Neural cell (in vitro differentiated cells): ENCODE results near the gene GALNT10. TPM values are rescaled to one million over a fixed set of nuclear protein-coding genes. Genes with fewer than 3 reads are reported as not detected.

Source experiments
- H2AFZ ChIP-seq: fragments of 200-600, 300-800 bp; sonication (generic), shearing (Covaris generic); 2 replicates; pipeline ENCODE4 v1.6.0; 2014; ENCODE audit warnings: low read depth, mild to moderate bottlenecking, antibody characterized with exemption, low read length, moderate library complexity
- H3F3A ChIP-seq: fragments of 200-600 bp; shearing (Covaris generic); 2 replicates; pipeline ENCODE4 v1.6.1; 2016; ENCODE audit warnings: mild to moderate bottlenecking, moderate library complexity, mixed read lengths, antibody characterized with exemption, low read length; ENCODE audit not compliant: insufficient read depth, poor library complexity, severe bottlenecking
- H3K27ac ChIP-seq: fragments of 200-600, 300-800 bp; sonication (generic), shearing (Covaris generic); 2 replicates; pipeline ENCODE4 v1.5.1; 2014; ENCODE audit warnings: mild to moderate bottlenecking, low read length, moderate library complexity
- H3K27me3 ChIP-seq: fragments of 300-800, 200-600 bp; sonication (generic), shearing (Covaris generic); 2 replicates; pipeline ENCODE4 v1.6.0; 2014; ENCODE audit warnings: mild to moderate bottlenecking, low read depth, low read length, moderate library complexity; ENCODE audit not compliant: insufficient read depth
- H3K36me3 ChIP-seq: fragments of 300-800, 200-600 bp; sonication (generic), shearing (Covaris generic); 2 replicates; pipeline ENCODE4 v1.5.1; 2014; ENCODE audit warnings: mild to moderate bottlenecking, antibody characterized with exemption, low read length, moderate library complexity; ENCODE audit not compliant: insufficient read depth
- H3K4me2 ChIP-seq: fragments of 300-800, 200-600 bp; sonication (generic), shearing (Covaris generic); 2 replicates; pipeline ENCODE4 v1.6.0; 2014; ENCODE audit warnings: mild to moderate bottlenecking, low read length
- H3K4me3 ChIP-seq: fragments of 300-800, 200-600 bp; sonication (generic), shearing (Covaris generic); 2 replicates; pipeline ENCODE4 v1.5.1; 2014; ENCODE audit warnings: mild to moderate bottlenecking, low read length, moderate library complexity
- H3K79me2 ChIP-seq: fragments of 200-600 bp; shearing (Covaris generic); replicated peaks from 2 replicates; pipeline ENCODE4 v1.6.0; 2014; ENCODE audit warnings: mild to moderate bottlenecking, low read length, moderate library complexity; ENCODE audit not compliant: insufficient read depth
- H3K9ac ChIP-seq: fragments of 300-800, 200-600 bp; sonication (generic), shearing (Covaris generic); 2 replicates; pipeline ENCODE4 v1.6.1; 2016; ENCODE audit warnings: mild to moderate bottlenecking, low read length, mixed read lengths
- H3K9me2 ChIP-seq: fragments of 200-600 bp; shearing (Covaris generic); 2 replicates; pipeline ENCODE4 v1.6.1; 2016; ENCODE audit warnings: mild to moderate bottlenecking, low read length, mixed read lengths; ENCODE audit not compliant: insufficient read depth
- H3K9me3 ChIP-seq: fragments of 200-600, 300-800 bp; sonication (generic), shearing (Covaris generic); 2 replicates; pipeline ENCODE4 v1.6.1; 2016; ENCODE audit warnings: mild to moderate bottlenecking, mixed run types, low read length, moderate library complexity, mixed read lengths
- H4K20me1 ChIP-seq: fragments of 200-600 bp; shearing (Covaris generic); 2 replicates; pipeline ENCODE4 v1.6.1; 2016; ENCODE audit warnings: mild to moderate bottlenecking, mixed run types; ENCODE audit not compliant: insufficient read depth
- EP300 ChIP-seq: fragments of 450-650 bp; conservative IDR thresholded peaks from 2 replicates; pipeline ENCODE4 v1.6.1; 2014; ENCODE audit warnings: antibody characterized with exemption, mild to moderate bottlenecking, moderate library complexity; ENCODE audit not compliant: poor library complexity, severe bottlenecking
- EZH2 ChIP-seq: fragments of 200-600, 300-800 bp; shearing (Covaris generic), sonication (generic); IDR thresholded peaks from 2 replicates; pipeline ENCODE4 v1.6.1; 2014; ENCODE audit warnings: antibody characterized with exemption, low read length, borderline replicate concordance, mild to moderate bottlenecking; ENCODE audit not compliant: insufficient read depth, poor library complexity, severe bottlenecking
- MXI1 ChIP-seq: fragments of 450-650 bp; conservative IDR thresholded peaks from 2 replicates; pipeline ENCODE4 v1.6.1; 2014; ENCODE audit warnings: antibody characterized with exemption, mild to moderate bottlenecking; ENCODE audit not compliant: poor library complexity, severe bottlenecking
- POLR2AphosphoS5 ChIP-seq: IDR thresholded peaks from 2 replicates; pipeline ENCODE4 v1.6.1; 2012
- RAD21 ChIP-seq: fragments of 450-650 bp; conservative IDR thresholded peaks from 2 replicates; pipeline ENCODE4 v1.6.1; 2014; ENCODE audit warnings: antibody characterized with exemption, mild to moderate bottlenecking, moderate library complexity
- SMC3 ChIP-seq: fragments of 450-650 bp; conservative IDR thresholded peaks from 2 replicates; pipeline ENCODE4 v1.6.1; 2014; ENCODE audit warnings: antibody characterized with exemption, mild to moderate bottlenecking, moderate library complexity; ENCODE audit not compliant: poor library complexity
- TAF1 ChIP-seq: IDR thresholded peaks from 2 replicates; pipeline ENCODE4 v1.6.1; 2012; ENCODE audit warnings: low read depth
- polyA plus RNA-seq: library from polyadenylated mRNA; depleted of rRNA; stranded (reverse); fragments of >200 nt; gene quantifications from 2 replicates; pipeline ENCODE4 v1.2.3, GENCODE V29; 2014
- TF ChIP-seq, protein P1 (sequence below): fragments of 450-650 bp; IDR thresholded peaks from 2 replicates; pipeline ENCODE4 v1.5.1; 2014; ENCODE audit warnings: antibody characterized with exemption, mild to moderate bottlenecking, moderate library complexity; ENCODE audit not compliant: poor library complexity, severe bottlenecking
- TF ChIP-seq, protein P2 (sequence below): IDR thresholded peaks from 2 replicates; pipeline ENCODE4 v1.6.1; 2012; ENCODE audit warnings: borderline replicate concordance

The GALNT10 gene
- polyA plus RNA-seq, 1 donor from 2014 or later, result 3.1 TPM

DNA sequence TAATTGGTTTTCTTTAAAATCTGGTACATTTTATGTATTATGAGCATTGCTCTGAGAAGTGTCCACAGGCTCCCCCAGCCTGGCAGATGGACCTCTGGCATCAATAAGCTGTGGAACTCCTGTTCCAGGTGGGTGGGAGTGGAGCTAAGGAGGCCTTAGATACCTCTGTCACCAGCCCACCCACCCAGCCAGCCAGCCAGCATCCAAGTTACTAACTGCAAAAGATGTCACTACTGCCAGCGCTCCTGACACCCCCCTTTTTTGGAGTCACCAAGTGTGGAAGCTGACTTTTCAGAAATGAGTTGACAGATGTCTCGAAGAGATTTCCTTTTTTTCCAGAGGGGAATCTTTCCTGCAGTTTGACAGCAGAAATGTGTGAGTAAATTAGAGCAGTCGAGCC, 111.2 kb downstream of the GALNT10 start:
- Histone ChIP-seq H2AFZ (no peak overlapping the region), H3K27ac (no peak overlapping the region), H4K20me1 (no peaks in the 10 kb centered on the region), H3K27me3 (no peaks in the 10 kb centered on the region), H3K4me2 (no peak overlapping the region), H3K9me3 (no peaks in the 10 kb centered on the region), H3K79me2 (no peaks in the 10 kb centered on the region), H3K4me3 (no peak overlapping the region), H3K9ac (no peak overlapping the region), H3F3A (no peaks in the 10 kb centered on the region), H3K9me2 (no peaks in the 10 kb centered on the region), H3K36me3 (no peaks in the 10 kb centered on the region)
- TF ChIP-seq EZH2 (no peak), TAF1 (no peak), MXI1 (no peak), SMC3 (no peak), RAD21 (no peak), EP300 (no peak), POLR2AphosphoS5 (no peak)
- TF ChIP-seq, protein P1, sequence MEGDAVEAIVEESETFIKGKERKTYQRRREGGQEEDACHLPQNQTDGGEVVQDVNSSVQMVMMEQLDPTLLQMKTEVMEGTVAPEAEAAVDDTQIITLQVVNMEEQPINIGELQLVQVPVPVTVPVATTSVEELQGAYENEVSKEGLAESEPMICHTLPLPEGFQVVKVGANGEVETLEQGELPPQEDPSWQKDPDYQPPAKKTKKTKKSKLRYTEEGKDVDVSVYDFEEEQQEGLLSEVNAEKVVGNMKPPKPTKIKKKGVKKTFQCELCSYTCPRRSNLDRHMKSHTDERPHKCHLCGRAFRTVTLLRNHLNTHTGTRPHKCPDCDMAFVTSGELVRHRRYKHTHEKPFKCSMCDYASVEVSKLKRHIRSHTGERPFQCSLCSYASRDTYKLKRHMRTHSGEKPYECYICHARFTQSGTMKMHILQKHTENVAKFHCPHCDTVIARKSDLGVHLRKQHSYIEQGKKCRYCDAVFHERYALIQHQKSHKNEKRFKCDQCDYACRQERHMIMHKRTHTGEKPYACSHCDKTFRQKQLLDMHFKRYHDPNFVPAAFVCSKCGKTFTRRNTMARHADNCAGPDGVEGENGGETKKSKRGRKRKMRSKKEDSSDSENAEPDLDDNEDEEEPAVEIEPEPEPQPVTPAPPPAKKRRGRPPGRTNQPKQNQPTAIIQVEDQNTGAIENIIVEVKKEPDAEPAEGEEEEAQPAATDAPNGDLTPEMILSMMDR, result no peak
- TF ChIP-seq, protein P2, sequence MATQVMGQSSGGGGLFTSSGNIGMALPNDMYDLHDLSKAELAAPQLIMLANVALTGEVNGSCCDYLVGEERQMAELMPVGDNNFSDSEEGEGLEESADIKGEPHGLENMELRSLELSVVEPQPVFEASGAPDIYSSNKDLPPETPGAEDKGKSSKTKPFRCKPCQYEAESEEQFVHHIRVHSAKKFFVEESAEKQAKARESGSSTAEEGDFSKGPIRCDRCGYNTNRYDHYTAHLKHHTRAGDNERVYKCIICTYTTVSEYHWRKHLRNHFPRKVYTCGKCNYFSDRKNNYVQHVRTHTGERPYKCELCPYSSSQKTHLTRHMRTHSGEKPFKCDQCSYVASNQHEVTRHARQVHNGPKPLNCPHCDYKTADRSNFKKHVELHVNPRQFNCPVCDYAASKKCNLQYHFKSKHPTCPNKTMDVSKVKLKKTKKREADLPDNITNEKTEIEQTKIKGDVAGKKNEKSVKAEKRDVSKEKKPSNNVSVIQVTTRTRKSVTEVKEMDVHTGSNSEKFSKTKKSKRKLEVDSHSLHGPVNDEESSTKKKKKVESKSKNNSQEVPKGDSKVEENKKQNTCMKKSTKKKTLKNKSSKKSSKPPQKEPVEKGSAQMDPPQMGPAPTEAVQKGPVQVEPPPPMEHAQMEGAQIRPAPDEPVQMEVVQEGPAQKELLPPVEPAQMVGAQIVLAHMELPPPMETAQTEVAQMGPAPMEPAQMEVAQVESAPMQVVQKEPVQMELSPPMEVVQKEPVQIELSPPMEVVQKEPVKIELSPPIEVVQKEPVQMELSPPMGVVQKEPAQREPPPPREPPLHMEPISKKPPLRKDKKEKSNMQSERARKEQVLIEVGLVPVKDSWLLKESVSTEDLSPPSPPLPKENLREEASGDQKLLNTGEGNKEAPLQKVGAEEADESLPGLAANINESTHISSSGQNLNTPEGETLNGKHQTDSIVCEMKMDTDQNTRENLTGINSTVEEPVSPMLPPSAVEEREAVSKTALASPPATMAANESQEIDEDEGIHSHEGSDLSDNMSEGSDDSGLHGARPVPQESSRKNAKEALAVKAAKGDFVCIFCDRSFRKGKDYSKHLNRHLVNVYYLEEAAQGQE, result no peak

DNA sequence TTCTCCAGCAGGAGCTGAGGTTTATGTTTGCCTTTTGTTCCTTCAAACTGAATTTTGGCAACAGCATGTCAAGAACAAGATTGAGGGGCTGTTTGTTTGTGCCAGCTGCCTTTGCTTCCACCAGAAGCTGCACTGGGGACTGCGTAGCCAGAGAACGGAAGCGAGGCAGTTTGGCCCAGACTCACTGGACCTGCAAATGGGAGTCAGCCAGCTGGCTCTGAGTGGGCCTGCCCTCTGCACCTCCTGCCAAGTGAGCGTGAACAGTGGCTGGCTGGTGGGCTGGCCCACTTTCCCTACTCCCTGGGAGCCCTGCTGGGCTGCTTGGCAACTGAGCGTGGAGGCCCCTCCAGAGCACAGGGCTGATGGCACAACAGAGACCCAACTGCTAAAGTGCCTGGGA, 111.6 kb downstream of the GALNT10 start:
- Histone ChIP-seq H4K20me1 (no peaks in the 10 kb centered on the region), H3F3A (no peaks in the 10 kb centered on the region), H3K4me3 (no peak overlapping the region), H2AFZ (no peak overlapping the region), H3K27ac (no peak overlapping the region), H3K36me3 (no peaks in the 10 kb centered on the region), H3K9me3 (no peaks in the 10 kb centered on the region), H3K4me2 (no peak overlapping the region), H3K9ac (no peak overlapping the region), H3K9me2 (no peaks in the 10 kb centered on the region), H3K27me3 (no peaks in the 10 kb centered on the region), H3K79me2 (no peaks in the 10 kb centered on the region)
- TF ChIP-seq SMC3 (no peak), RAD21 (no peak), MXI1 (no peak), EZH2 (no peak), POLR2AphosphoS5 (no peak), TAF1 (no peak), EP300 (no peak)
- TF ChIP-seq, protein P1, result no peak
- TF ChIP-seq, protein P2, result no peak
